IPS DF 4.7 (cell line): ENCODE results near the gene TTC16.

Experiments used
- DNase-seq: peaks from one replicate; pipeline ENCODE4 v3.0.0-alpha.2; 2013; ENCODE audit warnings: low spot score; ENCODE audit errors: extremely low read depth

Gene TTC16, protein sequence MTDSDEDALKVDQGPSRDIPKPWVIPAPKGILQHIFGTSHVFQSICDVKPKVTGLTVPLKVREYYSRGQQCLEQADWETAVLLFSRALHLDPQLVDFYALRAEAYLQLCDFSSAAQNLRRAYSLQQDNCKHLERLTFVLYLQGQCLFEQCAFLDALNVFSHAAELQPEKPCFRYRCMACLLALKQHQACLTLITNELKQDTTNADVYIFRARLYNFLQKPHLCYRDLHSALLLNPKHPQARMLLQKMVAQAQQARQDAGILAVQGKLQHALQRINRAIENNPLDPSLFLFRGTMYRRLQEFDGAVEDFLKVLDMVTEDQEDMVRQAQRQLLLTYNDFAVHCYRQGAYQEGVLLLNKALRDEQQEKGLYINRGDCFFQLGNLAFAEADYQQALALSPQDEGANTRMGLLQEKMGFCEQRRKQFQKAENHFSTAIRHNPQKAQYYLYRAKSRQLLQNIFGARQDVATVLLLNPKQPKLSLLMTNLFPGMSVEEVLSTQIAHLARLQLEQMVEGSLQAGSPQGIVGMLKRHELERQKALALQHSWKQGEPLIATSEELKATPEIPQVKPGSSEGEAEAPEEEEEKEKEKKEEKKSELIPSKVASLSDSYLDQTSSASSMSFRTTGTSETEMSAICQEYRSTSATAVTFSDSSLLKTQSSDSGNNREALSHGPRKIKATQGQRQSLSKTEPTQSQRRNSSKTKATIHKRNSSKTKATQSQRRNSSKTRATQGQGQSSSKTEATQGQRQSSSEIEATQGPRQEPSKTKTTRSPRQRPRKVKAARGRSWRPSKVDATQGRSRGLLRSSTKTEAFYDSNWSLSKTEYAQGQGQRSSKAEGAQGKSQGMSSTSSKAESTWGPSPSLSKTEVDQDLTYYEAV

DNA sequence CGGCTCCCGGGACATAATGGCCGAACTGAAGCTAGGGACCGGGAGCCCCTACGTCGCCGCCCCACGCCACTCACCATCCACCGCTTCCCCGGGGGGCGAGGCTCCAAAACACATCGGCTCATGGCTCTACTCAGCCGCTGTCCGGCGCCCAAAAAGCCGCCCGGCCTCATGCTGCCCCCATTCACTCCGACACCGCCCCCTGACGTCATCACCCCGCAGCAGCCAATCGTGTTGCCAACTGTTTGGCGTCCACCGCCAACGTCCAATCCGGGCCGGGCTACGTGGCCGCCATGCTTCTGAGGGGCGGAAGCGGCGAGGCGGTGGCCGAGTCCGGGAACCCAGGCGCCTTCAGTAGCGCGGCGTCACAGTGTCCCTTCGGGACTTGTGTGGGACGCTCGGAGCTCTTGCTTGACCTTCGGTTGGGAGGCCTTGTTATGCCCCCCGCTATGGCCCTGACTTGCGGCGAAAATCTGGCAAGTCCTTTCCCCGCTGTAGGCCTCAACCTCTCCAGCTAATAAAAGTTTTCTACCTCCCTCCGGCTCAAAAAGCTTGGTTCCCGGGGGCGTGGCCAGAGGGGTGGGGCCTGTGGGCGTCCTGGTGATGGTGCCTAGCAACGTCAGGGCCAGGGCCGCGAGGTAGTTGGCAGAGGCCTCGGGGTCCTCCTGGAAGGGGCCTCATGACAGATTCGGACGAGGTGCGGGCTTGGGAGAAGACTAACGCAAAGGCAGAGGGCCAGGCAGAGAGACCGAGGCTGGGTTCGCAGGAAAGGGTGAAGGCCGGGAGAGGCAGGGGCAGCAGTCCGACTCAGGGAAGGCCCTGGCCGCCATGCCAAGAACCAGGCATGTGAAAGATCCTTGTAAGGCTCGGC is at the start of gene TTC16, which contains the start of gene PTRH1:
Gene TTC16 (plus strand): TSS at position 610 of the 868 bp plus-strand sequence. CDS start 67 bp downstream, at position 677.
Gene PTRH1 (minus strand): TSS at position 194 of the 868 bp plus-strand sequence. CDS start 24 bp downstream, at position 170.
- peak; percentile 85 for DNase-seq

DNA sequence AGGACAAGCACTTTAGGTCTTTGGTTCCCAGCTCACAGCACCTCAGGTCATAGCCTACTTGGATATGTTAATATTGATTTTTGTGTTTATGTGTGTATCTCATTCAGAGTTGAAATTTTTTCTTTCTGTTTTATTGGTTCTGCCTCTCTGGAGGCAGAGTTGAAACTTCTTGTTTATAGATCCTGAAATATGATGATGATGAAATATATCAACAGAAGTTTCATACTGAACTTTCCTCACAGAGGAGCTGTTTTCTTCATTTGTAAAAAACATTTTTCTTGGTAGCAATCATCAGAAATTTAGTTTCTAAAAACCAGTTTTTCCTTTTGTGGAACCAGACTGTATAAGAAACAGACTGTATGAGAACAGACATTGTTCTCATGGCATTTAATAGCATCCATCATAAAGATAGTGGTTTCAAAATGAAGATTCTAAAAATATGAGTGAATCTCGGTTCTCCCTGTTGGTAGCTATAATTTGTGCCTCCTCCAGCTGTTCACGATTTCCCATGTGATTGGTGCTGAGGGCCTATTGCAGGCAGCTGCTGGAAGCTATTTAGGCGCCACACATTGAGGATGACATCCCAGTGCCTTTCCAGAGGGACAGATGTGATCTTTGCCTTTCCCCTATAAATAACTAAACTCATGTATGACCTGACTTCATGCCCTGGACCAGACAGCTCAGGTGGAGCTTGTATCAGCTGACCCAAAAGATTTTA is 48.6 kb upstream of the TTC16 start:
- no peak for DNase-seq

DNA sequence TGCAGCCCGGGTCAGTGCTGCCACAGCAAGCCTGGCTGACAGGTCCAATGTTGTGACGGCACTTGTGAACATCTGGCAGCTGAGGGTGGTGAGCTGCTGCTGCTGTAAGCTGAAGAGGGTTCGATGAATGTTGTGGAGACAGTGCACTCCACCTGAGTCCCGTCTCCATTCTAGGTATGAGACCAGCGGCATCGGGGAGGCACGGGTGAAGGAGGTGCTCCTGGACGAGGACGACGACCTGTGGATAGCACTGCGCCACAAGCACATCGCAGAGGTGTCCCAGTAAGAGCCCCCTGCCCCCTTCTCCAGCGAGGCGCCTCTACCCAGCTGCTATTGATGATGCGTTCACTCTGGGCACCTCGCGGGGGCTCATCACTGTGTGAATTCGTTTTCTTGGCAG is 48.0 kb upstream of the TTC16 start:
- no peak for DNase-seq

DNA sequence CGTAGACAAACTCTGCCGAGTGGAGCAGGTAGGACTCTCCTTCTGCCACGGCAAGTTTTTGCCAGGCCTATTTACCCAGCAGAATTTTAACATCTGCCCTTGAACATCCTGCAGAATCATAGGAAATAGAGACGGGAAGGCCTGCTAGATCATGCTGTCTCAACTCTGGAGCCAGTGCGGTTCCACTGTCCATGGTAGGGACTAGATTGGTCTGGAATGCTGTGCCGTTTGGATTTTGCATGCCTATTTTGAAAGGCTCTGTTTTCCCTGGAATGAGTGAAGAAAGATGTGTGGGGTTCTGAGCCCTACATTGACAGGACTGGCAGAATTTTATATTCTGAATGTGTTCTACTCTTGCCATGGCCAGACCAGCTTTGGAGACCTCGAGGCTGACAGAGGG is 42.6 kb upstream of the TTC16 start:
- DNase-seq: no peak

DNA sequence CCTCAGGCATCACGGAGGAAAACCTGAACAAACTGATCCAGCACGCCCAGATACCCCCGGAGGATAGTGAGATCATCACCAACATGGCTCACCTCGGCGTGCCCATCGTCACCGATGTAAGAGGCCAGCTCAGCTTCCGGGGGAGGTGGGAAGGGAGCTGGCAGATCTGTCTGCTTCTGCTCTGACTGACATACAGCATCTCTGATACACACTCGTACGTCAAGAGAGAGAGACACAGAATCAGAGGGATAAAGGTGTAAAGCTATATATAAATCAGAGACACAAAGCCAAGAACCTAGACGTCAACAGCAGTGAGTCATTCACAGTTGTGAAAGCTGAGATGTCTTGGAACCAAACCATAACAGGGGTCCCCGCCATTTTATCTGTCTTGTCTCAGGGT is 39.2 kb upstream of the TTC16 start:
- no peak for DNase-seq

DNA sequence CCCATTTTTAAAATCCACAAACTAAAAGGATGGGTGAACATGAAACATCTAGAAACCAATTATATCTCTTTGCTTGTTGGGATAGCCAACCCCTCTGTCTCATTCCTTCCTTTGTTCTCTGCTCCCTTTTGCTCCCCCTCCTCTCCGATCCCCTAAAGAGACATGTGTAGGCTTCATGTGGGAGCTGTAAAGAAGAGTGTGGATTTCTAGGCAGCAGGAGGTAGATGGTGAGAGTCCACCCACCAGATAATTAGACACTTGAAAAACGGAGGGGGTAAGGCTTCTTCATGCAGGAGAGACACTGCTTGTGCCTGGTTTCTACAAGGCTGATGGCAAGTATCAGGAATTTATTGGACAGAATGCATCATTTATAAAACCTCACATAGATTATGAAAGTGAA is 36.4 kb upstream of the TTC16 start:
- no peak for DNase-seq

DNA sequence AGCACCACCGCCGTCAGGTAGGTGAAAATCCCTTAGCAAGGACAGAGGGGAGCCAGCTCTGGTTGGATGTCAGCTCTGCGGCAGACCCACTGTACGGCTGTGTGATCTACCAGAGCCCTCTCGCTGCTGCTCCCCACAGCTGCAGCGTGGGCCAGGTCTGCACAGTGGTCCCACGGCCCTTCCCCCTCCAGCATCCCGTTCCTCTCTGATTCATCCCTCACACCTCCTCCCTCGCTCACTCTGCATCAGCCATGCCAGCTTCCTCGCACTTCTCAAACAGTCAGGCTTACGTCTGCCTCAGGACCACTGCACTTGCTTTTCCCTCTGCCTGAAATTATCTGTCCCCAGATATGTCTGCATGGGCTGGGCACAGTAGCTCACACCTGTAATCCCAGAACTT is 35.7 kb upstream of the TTC16 start:
- no peak for DNase-seq

DNA sequence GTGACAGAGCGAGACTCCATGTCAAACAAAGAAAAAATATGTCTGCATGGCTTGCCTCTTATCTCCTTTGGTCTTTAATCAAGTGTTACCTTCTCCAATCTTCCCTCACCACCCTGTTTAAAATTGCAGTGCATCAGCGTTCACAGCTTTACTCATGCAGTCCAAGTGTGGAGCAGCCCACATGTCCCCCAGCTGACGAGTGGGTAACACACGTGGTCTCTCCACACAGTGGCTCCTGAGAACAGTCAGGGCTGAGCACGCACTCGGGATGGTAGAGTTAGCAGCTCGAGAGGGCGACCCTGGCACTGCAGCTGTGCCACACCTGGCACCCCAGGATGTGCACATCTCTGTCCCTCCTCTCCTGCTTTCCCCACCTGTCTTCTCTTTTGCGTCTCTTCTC is 35.0 kb upstream of the TTC16 start:
- no peak for DNase-seq

DNA sequence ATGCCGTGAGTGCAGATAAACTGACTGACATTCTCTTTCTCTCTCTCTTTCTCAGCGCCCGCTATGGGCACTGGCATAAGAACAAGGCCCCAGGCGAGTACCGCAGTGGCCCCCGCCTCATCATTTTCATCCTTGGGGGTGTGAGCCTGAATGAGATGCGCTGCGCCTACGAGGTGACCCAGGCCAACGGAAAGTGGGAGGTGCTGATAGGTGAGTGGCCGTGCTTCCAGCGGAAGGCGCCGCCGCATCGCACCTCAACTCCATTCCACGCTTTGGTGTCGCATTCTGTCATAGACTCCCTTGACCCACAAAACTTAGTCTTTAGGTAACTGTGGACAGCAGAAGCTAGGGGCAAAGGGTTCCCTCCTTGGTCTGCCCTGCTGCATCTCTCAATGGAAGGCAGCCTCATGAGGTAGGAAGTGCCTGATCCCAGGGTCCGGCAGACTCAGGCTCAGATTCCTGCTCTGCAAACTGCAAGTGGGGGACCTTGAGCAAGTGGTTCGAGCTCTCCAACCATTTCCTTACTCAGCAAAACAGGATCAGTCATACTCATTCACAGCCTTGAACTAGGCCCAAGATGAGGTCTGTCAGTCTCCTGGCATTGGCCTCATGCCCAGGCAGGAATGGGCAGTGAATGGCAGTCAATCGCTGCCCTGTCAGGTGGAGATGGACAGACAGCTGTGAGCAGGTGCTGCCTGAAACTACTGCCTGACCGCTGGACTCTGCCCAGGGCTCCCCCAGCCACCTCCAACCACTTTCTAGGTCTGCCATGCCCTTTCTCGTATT is 33.3 kb upstream of the TTC16 start:
- DNase-seq: no peak

DNA sequence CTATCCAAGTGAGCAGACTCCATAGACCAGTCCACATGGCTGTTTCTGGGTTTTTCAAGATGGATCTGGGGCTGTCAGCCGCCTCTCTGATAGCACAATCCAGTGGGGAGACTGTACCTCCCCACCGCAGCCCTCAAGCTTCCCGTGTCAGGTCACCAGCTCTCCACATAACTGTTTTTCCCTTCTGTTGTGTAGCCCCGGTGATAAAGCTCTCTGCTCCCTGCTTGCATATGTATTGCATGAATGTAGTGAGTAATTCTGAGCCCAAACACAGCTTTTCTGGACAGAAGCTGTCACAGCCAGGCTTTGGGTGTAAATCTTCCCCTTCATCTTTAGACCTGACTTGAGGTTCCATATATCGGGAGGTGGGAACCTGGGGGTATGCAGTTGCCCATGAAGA is 32.2 kb upstream of the TTC16 start:
- no peak for DNase-seq

DNA sequence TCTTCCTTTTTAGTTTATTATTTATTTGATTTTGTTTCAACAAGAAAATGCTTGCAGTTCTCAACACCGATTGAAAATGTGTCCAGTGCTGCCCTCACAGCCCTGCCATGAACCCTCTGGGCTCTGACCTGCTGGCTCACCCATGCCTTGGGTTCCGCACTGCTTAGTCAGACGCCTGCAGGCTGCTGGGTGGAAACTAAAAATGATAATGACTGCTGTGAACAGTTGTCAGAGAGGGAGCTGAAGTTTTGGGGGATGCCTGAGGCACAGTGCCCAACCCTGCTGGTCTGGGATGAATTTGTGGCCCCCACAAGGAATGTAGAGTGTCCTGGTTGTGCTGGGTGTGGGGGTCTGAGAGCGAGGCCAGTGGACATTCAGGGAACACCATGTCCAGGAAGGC is 31.3 kb upstream of the TTC16 start:
- DNase-seq: no peak

DNA sequence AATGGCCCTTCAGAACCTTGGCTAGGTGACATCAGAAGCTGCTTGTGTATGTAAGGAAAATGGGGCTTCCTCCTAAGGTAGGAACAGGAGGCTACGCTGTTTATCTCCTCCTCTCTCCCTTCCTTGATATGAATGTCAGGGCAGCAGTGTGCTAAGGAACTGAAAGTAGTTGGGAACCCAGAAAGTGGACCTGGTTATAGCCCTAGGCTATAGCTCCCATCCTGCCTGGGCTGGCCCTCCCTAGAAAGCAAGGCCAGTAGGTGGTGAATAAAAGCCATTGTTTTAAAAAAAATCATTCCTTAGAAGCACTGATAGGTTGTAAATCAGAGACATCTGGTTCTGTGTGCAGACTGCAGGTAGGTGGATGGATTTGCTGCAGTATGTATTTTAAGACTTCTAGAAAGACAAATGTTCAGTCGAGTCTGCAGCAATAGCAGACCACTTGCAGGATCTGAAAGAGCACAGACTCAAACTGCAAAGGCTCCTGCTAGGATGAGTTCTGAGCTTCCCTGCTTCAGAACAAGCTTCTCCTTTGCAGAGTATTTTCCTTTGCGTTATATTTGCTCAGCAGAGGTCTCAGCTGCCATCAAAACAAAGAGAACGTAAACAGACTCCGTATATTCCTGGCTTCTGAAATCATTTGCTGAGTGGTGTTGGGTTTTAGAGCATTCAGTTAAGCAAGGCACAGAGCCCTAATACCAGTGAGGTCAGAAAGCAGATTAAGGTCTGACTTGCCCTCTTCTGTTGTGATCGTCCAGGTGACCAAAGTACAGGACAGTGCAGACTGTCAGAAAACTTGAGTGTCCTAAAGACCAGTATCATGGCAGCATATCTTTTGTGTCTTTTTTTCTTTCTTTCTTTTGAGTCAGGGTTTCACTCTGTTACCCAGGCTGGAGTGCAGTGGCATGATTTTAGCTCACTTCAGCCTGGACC is 29.2 kb upstream of the TTC16 start:
- no peak for DNase-seq

DNA sequence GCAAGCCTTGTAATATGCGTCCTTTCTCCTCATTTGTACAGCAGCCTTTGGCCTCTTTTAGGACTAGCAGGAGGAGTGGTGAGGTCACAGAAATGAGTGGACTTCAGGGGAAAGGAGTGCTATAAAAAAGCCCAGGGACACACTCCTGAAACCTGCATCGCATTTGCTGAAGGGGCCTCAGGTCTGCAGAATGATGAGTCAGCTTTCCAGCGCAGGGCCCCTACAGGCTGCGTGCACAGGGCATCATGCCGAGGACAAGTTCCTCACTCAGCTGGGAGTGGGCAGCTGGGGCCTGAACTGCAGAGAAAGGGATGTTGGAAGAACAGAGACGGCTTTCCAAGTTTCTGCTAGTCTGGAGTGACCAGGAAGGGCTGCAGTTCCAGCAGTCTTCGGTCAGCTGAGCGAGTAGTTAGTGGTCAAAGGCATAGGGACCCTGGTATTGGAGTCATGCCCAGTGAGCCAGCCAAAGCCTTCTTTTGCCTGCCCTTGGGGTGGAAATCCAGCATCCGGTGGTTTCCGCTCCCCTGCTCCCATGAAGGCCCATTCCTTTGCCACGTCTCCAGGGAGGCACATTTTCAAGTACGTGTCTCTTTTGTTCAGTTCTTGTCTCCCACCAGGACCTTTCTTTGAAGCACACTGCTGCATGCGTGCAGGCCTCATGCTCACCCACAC is 26.4 kb upstream of the TTC16 start:
- DNase-seq: no peak

DNA sequence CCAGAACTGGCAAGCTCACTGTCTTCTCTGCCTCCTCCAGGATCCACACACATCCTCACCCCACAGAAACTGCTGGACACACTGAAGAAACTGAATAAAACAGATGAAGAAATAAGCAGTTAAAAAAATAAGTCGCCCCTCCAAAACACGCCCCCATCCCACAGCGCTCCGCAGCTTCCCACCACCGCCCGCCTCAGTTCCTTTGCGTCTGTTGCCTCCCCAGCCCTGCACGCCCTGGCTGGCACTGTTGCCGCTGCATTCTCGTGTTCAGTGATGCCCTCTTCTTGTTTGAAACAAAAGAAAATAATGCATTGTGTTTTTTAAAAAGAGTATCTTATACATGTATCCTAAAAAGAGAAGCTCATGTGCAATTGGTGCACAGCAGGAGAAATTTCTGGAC is 25.1 kb upstream of the TTC16 start:
- DNase-seq: no peak

DNA sequence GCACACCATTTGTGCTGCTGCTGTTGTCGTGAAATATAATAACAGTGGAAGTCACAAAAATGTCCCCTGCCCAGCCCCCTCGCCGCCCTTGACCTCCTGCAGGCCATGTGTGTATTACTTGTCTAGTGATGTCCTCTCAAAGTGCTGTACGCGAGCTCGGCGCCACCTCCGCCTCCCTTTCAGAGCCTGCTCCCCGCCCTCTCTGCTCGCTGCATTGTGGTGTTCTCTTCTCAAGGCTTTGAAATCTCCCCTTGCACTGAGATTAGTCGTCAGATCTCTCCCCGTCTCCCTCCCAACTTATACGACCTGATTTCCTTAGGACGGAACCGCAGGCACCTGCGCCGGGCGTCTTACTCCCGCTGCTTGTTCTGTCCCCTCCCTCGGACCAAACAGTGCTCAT is 23.8 kb upstream of the TTC16 start:
- no peak for DNase-seq

DNA sequence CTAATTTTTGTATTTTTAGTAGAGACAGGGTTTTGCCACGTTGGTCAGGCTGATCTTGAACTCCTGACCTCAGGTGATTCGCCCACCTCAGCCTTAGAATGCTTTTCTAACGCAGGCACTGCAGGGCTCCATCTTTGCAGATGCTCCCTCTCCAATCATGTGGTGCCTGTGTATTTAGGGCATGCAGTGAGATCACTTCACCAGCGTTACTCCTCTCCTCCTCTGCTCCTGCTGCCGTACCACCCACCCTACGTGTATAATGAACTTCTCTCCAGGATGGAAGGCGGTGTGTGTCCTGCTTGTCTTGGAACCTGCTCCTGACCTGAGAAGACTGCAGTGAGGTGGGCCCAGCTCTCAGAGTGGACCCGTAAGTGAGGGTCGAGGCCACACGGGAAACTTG is 22.7 kb upstream of the TTC16 start:
- DNase-seq: no peak

DNA sequence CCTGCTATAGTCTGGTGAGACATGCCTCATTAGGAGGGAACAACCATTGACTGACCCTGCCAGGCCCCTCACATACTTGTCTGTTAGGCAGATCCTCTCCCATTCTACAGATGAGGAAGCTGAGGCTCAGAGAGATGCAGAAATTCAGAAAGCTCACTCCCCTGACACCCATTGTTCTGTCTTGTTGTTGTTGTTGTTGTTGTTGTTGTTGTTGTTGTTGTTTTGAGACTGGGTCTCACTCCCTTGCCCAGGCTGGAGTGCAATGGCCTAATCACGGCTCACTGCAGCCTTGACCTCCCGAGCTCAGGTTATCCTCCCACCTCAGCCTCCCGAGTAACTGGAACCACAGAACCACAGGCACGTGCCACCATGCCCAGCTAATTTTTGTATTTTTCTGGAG is 22.2 kb upstream of the TTC16 start:
- DNase-seq: no peak
